IPS-11a (cell line): ENCODE results near the gene ACSM5.
A peak's percentile ranks its signal among the peaks of the same experiment; 100 is the strongest.

Experiments
- H3K4me3 ChIP-seq: one replicate; pipeline ENCODE4 v1.5.1; 2013; ENCODE audit warnings: low read depth, low read length, control low read depth

Gene ACSM5, protein sequence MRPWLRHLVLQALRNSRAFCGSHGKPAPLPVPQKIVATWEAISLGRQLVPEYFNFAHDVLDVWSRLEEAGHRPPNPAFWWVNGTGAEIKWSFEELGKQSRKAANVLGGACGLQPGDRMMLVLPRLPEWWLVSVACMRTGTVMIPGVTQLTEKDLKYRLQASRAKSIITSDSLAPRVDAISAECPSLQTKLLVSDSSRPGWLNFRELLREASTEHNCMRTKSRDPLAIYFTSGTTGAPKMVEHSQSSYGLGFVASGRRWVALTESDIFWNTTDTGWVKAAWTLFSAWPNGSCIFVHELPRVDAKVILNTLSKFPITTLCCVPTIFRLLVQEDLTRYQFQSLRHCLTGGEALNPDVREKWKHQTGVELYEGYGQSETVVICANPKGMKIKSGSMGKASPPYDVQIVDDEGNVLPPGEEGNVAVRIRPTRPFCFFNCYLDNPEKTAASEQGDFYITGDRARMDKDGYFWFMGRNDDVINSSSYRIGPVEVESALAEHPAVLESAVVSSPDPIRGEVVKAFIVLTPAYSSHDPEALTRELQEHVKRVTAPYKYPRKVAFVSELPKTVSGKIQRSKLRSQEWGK

DNA sequence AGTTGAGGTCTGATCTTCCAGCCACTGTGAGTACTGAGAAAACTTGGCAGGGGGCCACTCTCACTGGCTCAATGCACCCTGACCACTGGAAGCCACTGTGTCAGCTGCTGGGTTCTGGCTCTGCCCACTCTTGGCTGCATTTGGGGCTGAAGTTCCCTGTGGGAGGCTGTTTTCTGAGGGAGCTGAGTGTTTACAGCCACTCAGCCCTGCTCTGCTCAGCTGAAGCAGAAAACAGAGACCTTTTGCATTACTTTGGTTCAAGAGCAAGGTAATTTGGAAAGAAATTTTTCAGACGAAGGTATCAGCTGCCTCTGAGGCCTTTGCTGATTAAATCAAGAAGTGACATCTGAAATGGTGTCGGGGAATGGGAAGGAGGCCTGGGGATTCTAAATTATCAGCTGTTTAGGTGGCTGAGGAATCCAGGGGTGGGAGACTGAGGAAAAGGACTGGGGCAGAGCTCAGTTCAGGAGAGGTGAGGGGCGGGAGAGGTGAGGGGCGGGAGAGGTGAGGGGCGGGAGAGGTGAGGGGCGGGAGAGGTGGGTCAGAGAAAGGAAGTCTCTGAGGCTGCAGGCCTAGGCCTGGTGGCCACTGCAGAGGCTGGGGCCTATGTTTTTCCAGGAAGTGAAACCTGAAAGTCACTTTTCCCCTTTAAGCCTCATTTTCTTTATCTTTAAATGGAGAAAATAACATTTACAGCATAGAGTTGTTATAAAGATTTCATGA lies at the start of gene ACSM5:
Gene ACSM5 (plus strand): TSS at position 137 of the 723 bp plus-strand sequence. CDS start 1,951 bp downstream, outside the sequence.
- H3K4me3 ChIP-seq = no peak within 1 kb of the TSS

DNA sequence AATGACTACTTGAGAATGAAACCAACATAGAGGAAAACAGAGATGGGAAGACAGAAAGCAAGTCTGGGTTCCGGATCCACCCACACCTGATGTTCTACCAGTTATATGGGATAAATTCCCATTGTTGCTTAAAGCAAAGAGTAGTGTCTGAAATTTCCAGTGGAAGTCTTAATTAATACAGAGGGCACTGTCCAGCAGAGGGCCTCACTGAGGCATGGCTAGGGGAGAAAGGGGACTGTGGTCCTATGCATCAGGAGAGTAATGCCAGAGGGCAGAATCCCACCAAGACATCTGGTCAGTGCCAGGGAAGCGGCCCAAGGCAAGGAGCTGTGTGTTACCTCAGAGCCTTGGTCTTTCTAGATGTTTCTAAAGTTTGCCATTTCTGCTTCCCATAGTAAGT lies 49.3 kb upstream of the ACSM5 start:
- no peak overlapping the region for H3K4me3 ChIP-seq

DNA sequence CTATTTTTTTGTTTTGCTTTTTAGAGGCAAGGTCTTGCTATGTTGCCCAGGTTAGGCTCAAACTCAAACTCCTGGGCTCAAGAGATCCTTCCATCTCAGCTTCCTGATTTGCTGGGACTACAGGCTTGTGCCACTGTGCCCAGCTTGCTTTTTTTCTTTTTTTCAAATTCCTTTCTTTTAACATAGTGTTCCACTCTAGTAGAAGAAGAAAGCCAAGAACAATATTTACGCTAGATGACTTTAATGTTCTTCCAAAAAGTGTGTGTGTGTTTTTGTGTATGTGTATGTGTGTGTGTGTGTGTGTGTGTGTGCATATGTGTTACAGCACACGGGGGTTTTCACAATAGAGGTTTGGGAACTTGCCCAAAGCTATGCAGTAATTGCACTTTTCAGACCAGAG lies 46.1 kb upstream of the ACSM5 start:
- H3K4me3 ChIP-seq = no peak overlapping the region

DNA sequence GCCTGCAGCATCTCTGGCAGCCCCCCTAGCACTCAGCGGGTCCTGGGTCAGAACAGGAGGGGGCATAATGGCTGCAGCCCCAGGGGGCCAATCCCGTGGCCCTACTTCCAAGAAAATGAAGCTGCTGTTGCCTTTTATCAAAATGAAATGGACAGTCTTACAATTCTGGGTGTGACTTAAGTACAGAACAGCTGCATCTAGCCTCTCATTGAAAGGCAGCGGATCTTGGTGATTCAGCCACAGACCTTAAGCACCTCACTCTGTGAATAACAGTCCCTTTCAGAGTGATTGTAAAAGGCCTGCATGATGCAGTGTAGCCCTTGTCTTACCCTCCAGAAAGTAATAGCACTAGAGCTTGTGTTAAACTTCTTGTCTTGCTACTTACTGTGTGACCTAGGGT lies 45.3 kb upstream of the ACSM5 start:
- H3K4me3 ChIP-seq = no peak overlapping the region

DNA sequence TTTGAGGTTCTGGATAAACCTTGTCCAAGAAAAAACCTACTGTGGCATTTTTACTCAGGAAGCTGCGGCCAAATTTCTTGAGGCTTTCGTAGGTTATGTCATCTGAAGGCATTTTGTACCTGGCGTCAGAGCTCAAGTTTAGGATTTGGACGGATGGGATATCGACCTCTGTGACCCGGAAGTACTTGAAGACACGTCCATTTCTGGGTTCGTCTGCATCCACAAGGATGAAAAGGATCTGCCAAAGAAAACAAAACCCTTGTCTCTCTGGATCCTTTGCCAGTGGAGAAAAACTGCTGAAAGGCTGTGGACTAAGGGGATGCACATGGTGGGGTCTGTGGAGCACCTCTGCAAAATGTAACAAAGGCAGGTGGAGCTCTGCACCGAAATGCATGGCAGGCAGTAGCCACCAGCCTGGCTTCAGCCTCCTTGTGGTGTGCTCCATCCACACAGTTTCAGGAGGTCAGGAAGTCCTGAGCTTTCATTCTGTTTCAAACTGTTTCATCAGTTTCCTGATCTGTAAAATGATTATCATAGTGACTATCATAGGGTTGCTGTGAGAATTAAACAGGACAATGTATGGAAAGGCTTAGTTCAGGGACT lies 39.8 kb upstream of the ACSM5 start:
- no peak overlapping the region for H3K4me3 ChIP-seq

DNA sequence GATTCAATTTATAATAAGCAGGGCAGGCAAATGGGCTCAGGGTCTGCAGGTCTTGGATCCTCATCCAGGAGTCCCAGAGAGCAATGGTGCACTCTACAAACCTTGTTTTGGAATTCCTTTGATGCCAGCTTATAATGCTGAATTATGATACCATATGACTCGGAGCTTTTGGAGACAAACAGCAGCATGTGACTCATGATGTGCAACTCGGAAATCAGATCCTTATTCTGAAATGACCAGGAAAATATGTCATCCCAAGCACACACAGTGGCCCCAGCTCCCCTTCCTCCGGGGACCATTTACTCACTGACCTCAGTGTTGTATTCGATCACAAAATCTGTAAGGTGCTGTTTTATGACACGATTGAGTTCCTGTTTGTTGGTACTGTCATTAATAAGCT lies 36.6 kb upstream of the ACSM5 start:
- H3K4me3 ChIP-seq = no peak overlapping the region

DNA sequence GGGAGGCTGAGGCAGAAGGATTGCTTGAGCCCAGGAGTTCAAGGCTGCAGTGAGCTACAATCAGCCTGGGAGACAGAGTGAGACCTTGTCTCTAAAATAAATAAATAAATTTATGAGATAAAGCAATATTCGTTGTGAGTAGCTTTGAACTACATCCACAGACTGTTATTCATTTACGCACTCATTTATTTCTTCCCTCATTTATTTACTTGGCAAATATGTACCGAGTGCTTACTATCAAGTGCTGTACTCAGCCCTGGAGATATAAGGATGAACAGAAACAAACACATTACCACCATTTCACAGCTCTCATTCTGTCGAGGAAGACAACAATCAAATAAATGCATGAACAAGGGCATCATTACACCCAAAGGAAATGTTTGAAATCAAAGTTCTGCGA lies 32.2 kb upstream of the ACSM5 start:
- H3K4me3 ChIP-seq = no peak overlapping the region

DNA sequence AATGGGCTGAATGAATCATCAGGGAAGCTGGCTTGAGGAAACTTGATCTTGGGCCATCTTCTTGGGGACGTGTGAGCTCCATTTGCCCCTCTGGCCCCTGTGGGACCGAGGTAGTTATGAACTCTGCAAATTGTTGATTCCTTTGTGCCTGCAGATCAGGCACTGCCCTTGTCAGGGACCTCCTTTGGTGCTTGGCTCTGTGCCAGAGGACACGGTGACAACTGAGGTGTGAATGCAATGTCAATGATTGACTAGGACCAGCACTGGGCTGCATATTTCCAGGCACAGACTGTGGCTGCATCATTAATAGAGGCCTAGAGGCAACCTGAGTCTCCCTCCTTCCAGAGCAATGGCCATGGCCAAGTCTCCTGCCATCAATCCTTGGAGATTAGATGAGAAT lies 28.6 kb upstream of the ACSM5 start:
- no peak overlapping the region for H3K4me3 ChIP-seq

DNA sequence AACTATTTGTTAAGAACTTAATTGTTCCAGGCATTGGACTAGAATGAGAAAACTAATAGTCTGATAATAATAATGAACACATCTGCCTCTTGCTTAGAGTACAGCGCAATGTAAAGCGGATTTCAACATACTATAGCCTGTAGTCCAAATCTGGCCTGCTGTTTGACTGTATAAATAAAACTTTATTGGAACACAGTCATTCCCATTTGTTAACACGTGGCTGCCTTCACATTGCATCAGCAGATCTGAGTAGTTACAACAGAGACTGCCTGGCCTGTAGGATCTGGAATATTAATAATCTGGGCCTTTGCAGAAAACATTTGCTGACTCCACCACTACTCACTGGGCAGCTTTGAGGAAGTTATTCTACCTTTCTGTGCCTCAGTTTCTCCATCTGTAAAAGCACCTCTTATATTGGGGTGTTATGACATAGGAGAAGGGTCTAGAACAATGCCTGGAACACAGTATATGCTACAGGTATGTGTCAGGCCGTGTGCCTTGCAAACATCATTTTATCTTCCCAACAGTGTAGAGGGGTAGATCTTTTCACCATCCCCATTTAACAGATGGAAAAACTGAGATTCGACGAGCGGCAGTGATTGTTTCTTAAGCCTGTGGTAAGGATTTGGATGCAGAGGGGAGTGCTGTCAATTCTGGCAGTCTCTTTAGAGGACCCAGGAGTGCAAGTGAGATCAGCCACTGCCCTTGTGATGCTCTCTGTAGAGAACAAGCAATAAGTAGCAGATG lies 27.0 kb upstream of the ACSM5 start:
- H3K4me3 ChIP-seq = no peak overlapping the region

DNA sequence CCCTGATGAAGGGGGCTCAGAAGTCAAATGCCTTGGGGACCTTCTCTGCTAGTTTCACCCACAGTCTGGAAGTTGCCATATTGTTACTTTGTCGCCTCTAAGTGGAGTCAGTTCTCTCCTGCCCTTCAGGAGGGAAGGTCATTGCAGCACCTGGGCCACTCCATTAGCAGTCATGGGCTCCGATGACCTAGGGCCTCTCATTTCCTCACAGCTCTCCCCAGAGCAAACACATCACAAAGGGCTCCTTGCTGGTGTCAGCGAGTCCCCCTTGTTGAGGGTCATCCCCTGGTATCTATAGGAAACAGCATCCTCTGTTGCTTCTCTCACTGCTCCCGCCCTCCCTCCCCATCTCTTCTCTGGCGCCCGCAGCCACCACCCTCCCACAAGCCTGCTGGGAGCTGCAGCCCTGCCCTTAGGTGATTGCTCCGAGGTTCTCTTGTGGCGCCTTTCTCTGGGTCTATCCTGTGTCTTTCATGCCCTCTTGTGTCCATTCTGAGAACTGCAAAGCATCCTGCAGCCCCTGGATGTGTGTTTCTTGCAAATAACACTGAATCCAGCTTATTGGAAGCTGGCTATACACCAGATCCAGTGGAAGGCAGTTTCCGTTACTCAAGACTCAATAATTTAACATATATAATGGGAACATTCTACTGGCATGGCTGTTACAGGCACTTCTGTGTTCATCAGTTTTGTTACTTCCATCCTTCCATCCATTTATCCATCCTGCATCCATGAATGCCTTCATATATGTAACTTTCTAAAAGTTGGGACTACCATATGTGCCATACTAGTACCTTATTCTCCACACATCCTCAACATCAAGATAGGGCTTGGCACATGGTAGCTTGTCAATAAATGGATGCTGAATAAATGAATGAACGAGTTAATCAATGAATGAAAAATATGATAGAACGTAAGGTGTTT lies 26.0 kb upstream of the ACSM5 start:
- no peak overlapping the region for H3K4me3 ChIP-seq

DNA sequence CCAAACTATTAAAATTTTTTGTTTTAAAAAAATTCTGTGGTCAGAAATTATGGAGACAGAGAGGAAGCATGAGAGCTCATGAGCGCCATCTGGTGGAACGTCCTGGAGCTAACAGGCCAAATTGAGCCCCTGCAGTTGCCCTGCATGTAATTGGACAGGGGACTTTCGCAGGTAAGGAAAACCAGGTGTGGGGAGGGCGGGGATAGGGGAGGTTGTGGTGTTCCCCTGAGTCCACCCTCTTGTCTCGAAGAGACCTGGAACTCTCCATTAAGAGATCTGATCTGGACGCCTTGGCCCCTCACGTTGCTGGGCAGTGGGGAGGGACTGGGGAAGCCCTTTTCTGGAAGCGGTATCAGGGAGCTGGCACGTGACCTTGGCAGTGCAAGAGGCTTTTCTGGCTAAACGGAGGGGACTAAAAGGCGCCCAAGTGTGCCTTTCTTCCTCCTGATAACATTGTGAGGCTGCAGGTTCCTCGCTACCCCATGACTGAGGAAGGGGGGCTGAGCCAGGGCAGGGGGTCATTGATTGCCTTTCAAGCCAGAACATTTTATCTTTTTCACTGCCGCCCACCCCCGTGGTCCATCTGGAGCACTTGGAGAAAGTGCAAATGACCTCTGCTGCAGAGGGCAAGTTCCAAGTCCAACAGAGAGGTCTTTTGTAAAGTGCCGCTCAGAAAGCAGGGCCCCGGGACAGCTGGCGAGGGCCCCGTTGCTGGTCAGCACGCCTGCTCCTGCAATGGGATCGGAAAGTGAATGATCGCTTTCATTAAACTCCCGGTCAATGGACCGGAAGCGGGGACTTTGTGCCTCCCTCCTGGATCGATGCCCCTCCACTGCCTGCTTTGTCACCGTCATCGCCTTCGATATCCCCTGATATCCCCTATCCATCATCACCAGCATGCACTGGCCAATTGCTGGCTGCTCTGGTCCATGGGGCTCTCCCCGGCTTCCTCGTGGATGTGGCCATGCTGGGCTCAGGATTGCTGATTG lies 23.2 kb upstream of the ACSM5 start:
- peak overlapping the region; percentile 33 for H3K4me3 ChIP-seq

DNA sequence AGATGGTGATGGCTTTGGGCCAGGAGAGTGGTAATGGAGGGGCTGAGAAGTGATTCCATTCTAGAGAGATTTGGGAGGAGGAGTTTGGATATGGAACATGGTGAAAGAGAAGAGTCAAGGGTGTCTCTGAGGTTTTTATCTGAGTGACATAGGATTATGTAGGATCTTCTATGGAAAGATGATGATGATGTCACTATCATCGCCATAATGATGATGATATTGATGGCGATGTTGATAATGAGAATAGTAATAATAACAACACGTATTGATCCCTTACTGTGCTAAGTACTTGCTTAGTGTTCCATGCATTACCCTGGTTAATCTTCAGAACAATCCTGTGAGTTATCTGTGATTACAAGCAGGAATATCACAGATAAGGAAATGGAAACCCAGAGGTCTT lies 21.4 kb upstream of the ACSM5 start:
- H3K4me3 ChIP-seq = no peak overlapping the region

DNA sequence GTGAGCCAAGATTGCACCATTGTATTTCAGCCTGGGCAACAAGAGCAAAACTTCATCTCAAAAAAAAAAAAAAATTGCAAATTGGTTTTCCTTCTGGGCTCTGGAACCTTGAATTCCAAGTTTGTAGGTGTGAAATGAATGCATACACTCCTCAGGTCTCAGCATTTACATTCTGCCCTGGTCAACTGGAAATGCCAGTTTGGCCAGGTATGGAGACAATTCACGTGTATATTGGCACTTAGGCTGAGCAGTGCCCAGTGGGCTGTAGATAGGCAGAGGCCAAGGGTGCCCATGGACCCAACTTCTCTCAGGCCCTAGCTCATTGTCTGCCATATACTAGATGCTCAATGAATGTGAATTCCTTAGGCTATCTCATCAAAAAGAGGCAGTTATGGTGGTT lies 20.5 kb upstream of the ACSM5 start:
- no peak overlapping the region for H3K4me3 ChIP-seq

DNA sequence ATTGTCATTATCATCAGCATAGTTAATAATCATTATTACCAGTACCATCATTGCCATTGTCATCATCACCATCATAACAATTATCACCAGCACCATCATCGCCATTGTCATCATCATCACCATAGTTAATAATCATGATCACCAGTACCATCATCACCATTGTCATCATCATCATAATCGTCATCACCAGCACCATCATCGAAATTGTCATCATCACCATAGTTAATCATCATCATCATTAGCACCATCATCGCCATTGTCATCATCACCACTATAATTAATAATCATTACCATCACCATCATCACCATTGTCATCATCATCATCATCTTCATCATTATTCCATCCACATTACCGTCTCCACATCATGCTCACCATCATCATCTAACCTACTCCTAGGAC lies 18.3 kb upstream of the ACSM5 start:
- H3K4me3 ChIP-seq = no peak overlapping the region

DNA sequence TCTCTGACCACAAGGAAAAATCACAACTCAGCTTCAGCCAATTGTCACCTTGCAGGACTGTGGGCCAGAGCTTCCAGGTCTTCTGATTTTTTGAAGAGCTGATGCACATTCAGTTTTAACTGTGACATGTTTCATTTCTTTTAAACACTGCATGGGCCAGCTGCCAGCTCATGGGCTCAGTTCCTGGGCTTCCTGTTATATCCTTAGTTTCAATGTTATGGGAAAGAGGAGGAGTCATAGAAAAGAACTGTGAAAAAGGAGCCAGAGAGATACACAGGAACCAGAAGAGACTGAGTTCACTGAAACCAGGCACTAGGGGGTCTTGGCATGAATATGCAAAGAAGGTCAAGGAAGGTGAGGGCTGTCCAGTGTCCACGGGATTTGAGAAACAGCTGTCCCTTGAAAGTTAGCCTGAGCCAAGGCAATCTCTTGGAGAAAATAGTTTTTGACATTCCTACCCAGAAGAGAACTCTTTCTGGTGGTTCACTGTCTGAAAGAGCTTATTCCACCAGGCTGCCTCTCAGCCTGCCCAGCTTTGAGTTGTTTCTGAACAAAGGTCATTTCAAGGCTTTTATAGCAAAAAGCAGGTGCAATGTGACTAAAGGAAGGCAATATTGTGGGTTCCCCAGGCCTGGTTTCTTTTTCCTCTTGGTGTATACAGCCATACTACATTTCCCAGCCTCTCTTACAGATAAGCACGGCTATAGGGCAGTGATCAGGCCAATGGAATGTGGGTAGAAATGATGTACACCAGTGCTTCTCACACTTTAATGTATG lies 15.3 kb upstream of the ACSM5 start:
- no peak overlapping the region for H3K4me3 ChIP-seq

DNA sequence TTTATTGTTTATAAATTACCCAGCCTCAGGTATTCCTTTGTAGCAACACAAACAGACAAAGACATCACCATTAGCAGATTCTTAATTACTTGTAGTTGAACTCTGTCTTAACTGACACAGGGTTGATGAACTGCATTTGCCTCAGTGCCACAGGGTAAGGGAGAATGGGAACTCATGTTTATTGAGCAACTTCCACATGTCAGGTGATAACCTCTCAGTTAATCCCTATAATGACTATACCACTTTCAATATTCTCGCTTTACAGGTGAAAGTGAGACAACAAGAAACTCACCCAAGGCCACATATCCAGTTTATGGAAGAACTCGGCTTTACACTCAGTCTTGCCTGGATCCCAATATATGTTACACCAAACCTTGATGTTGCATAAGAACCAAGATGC lies 13.4 kb upstream of the ACSM5 start:
- no peak overlapping the region for H3K4me3 ChIP-seq

DNA sequence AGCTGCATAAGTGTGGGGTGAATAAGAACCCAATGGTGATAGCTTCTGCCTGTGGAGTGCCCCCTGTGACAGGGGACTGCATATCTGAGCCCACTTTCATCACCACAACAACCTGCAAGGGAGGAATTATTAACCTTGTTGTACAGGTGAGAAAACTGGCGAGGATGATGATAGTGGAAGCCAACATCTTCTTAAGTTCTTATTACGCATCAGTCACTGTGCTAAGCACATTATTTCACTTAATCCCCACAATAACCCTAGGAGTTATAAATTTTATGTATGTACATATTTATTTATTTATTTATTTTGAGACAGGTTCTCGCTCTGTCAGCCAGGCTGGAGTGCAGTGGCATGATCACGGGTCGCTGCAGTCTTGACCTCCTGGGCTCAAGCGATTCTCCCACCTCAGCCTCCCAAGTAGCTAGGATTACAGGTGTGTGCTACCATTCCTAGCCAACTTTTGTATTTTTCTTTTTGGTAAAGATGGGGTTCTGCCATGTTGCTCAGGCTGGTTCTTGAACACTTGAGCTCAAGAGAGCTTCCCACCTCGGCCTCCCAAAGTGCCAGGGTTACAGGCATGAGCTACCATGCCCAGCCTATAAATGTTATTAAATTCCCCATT lies 12.4 kb upstream of the ACSM5 start:
- H3K4me3 ChIP-seq = no peak overlapping the region
